GM21526 (cell line): ENCODE results near the gene C11orf21.

Experiments used
- ATAC-seq: cut with Tn5 transposase; IDR thresholded peaks from one replicate; pipeline ENCODE4 v1.9.1; 2021; ENCODE audit warnings: moderate library complexity; ENCODE audit not compliant: unreplicated experiment, low FRiP score

C11orf21 gene

DNA sequence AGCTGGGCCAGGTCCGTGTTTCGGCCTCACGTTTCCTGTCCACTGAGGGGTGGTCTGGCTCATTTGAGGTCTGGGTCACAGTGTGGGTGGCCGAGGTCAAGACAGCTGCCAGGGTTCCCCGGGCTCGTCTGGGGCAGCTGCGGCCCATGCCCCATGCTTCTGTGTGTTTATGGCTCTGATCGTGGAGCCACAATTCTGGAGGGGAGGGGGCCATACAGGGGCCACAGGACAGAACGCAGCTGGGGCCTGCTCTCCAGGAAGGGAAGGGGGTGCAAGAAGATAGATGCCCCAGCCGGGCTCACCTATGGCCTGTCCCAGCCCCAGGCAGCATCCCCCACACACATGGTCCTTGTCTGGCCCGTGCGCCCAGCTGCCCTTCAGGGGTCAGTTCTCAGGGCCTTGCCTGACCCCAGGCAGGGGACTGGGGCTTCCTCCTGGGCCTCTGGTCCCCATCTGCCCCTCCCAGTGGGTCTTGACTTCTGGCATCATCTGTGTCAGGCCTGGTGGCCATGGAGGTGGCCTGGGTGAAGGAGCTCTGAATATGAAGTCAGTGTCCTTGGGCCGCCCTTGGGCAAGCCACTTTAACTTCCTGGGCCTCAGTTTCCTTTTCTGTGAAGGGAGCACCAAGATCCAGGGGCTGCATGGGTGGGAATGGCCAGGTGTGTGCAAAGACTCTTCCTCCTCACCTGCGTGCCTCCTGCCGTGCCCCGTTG is 8.5 kb upstream of the C11orf21 start:
- ATAC-seq = no peak

DNA sequence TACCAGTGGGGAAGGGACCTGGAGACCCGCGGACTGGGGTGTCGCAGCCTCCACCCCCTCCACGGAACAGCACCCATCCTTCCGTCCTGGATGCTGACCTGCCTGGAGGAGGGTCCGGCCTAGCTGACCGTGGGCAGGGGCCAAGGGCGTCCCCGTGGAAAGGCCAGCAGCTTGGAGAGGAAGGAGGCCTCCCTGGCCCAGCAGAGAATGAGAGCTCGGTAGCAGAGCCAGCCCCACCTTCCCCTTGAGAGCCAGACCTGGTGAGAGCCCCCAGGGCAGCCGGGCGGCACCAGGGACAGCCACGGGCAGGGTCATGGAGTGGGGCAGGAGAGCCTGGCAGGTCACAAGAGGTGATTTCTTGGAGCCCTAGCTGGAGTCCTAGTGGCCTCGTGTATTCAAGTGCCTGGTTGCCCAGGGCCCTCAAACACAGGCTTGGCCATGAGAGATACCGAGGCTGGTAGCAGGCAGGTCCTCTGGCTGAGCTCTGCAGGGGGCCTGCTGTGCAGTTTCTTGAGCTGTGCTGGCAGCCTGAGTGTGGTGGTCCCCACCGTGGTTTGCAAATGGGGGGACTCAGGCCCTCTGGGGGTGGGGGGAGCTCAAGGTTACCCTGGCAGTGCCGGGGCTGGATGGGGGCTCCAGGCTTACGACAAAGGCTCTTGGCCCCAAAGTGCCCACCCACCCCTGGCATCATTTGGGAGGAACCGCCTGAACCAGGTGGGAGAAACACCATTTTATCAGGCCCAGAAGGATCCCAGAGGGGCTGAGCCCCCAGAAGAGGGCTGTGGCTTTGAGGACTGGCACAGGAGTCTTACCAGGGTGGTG is 7.7 kb upstream of the C11orf21 start:
- no peak for ATAC-seq

- ATAC-seq = no peak
Measured at GRCh38 chr11:2308713-2309112, 7.0 kb upstream of the C11orf21 start.

GRCh38 chr11:2307501-2308331 is 6.0 kb upstream of the C11orf21 start:
- ATAC-seq = no peak

- ATAC-seq = no peak
Measured at GRCh38 chr11:2306877-2307500, 5.3 kb upstream of the C11orf21 start.

- ATAC-seq = no peak
Measured at GRCh38 chr11:2306452-2306823, 4.7 kb upstream of the C11orf21 start.

DNA sequence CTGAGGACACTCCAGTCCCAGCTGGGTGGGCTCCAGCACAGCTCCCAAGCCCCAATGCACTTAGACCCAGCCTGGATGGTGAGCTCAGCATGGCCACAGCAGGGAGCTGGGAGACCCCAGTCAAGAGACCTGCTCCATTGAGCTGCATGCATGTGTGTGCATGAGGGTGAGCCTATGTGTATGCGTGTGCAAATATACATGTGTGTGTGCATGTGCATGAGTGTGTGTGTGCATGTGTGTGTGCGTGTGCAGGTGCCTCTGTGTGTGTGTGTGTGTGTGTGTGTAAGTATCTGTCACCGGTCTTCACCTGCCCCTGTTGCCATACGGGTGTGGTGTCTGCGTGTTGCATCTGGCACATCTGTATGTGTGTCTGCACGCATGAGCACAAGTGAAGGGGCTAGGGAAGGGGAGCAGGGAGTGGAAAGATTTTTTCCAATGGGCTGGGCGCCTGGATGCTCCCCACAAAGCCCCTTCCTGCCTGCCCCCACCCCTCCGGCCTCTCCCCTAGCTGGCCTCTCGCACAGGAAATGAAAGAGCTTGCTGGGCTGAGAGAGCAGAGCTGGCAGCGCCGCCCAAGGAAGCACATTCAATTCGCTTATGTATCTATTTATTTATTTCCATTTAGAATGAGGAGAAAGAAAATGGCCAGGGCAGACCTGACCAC is 4.2 kb upstream of the C11orf21 start:
- no peak for ATAC-seq

- no peak for ATAC-seq
Measured at GRCh38 chr11:2305140-2305778, 3.5 kb upstream of the C11orf21 start.

GRCh38 chr11:2304506-2305139 is 2.9 kb upstream of the C11orf21 start:
- ATAC-seq = no peak

- ATAC-seq = no peak
Measured at GRCh38 chr11:2303627-2304505, 2.1 kb upstream of the C11orf21 start.

- no peak for ATAC-seq
Measured at GRCh38 chr11:2302896-2303626, 1.3 kb upstream of the C11orf21 start.

DNA sequence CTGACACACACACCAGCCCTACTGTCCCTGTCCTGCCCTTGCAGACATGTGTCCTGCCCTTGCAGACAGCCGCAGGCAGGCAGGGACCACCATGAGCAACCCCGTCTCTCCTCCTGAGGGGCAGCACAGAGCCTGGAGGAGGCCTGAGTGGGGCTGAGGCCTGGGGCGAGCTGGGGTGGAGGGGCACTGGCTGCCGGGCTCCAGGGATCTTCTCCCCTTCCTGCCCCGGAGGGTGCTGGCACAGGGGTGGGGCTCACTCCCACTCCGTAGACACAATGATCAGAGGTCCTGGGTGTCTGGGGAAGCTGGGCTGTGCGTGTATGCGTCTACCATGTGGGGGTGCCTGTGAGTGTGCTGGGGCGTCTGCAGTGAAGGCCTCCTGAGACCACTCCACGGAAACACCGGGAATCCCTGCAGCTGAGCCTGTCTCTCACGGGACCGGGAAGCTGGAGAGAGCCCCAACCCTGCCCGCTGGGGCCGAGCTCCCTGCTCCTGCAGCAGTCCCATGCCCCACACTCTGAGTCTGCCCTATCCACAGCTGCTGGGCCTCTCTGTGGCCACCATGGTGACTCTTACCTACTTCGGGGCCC is 683 bp upstream of the C11orf21 start:
- ATAC-seq = no peak

- no peak for ATAC-seq
Measured at GRCh38 chr11:2300936-2301630, 635 bp downstream of the C11orf21 start.

DNA sequence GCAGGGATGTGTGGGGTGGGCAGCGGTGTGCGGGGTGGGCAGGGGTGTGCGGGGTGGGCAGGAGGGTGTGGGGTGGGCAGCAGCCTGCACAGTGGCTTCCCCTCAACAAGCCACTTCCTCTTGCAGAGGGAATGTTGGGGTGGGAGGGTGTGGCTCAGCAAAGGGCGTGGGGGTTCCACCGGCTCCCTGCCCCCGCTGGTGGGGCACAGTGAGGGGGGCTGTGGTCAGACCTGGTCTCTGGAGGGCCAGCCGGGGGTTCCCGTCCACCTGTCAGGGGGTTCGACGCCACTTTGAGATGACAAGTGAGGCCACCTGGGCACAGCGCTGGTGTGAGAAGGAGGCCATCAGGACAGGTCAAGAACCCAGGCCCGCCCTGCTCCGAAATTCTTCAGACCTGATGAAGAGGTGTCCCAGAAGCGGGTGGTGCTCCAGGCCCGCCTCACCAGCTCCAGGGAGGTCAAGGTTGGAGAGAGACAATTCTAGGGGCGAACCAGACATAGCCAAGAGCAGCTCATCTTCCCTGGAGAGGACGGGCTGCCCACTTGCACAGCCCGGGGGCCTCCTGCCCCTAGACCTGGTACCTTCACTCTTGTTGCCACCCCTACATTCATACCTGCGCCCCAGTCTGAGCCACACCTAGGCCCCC is 1.3 kb downstream of the C11orf21 start:
- no peak for ATAC-seq

GRCh38 chr11:2299773-2300172 is 1.9 kb downstream of the C11orf21 start:
- ATAC-seq = no peak
